HG02759 (cell line): ENCODE data around the gene ACAP2.
A peak's percentile ranks its signal among the peaks of the same experiment; 100 is the strongest.

ENCODE experiments used
- ATAC-seq: cut with Tn5 transposase; IDR thresholded peaks from one replicate; pipeline ENCODE4 v1.9.1; 2021; ENCODE audit warnings: mild to moderate bottlenecking, moderate library complexity; ENCODE audit not compliant: unreplicated experiment

Gene ACAP2

GRCh38 chr3:195263193-195263924 is 179.5 kb downstream of the ACAP2 start:
- ATAC-seq, result no peak

GRCh38 chr3:195261925-195262324 is 180.9 kb downstream of the ACAP2 start:
- no peak for ATAC-seq

- peak; percentile 16 for ATAC-seq
Observed at GRCh38 chr3:195260280-195260905, 182.4 kb downstream of the ACAP2 start.

GRCh38 chr3:195259475-195260279 is 183.1 kb downstream of the ACAP2 start:
- peak; percentile 79 for ATAC-seq

GRCh38 chr3:195259154-195259474 is 183.7 kb downstream of the ACAP2 start:
- ATAC-seq, result no peak

- no peak for ATAC-seq
Observed at GRCh38 chr3:195258449-195259153, 184.2 kb downstream of the ACAP2 start.

GRCh38 chr3:195257454-195258448 is 185.1 kb downstream of the ACAP2 start:
- ATAC-seq, result no peak

- no peak for ATAC-seq
Observed at GRCh38 chr3:195256639-195257453, 186.0 kb downstream of the ACAP2 start.

GRCh38 chr3:195255571-195256501 is 187.0 kb downstream of the ACAP2 start:
- ATAC-seq, result no peak

- no peak for ATAC-seq
Observed at GRCh38 chr3:195255176-195255500, 187.7 kb downstream of the ACAP2 start.

- no peak for ATAC-seq
Observed at GRCh38 chr3:195254454-195255175, 188.2 kb downstream of the ACAP2 start.

- no peak for ATAC-seq
Observed at GRCh38 chr3:195253923-195254432, 188.8 kb downstream of the ACAP2 start.

GRCh38 chr3:195251336-195252065 is 191.3 kb downstream of the ACAP2 start:
- no peak for ATAC-seq

- ATAC-seq, result no peak
Observed at GRCh38 chr3:195250473-195251251, 192.2 kb downstream of the ACAP2 start.

- no peak for ATAC-seq
Observed at GRCh38 chr3:195249858-195250464, 192.9 kb downstream of the ACAP2 start.
